Measurements from ENCODE around the gene DCUN1D1.

- TF ChIP-seq CTCF (IDR thresholded peaks at IDR 0.05; ENCODE audit: insufficient read depth, low read length, poor library complexity, severe bottlenecking), result no peak
- TF ChIP-seq EZH2phosphoT487 (conservative IDR thresholded peaks at IDR 0.05; ENCODE audit: low read length), result no peak
These were observed 59.7 kb downstream of the DCUN1D1 start for GRCh38 chr3:182920515-182921084.

All from SU-DHL-6 (cell line).